CD1c-positive myeloid dendritic cell (primary cell): ENCODE measurements around the gene MAP4K4.

Experiments used
- DNase-seq: peaks from one replicate; pipeline ENCODE4 v3.0.0-alpha.2; 2016; ENCODE audit errors: extremely low spot score

Gene MAP4K4

DNA sequence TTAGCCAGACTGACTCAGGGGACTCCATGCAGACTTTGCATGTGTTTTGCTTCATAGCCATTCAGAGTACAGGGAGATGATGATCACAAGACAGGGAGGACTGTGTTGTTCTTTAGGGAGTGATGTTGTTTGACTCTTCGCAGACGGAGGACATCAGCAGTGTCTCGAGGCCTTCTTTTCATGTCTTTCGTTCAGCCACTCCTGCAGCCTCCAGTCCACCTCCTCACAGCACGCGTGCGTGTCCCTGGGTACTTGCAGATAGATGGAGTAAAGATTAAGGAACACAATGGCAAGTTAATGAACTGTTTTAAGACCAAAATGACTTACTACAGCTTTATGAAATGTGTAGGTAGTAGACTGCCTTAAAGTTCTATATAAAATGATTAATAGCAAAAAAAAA, 114.7 kb downstream of the MAP4K4 start:
- no peak for DNase-seq

DNA sequence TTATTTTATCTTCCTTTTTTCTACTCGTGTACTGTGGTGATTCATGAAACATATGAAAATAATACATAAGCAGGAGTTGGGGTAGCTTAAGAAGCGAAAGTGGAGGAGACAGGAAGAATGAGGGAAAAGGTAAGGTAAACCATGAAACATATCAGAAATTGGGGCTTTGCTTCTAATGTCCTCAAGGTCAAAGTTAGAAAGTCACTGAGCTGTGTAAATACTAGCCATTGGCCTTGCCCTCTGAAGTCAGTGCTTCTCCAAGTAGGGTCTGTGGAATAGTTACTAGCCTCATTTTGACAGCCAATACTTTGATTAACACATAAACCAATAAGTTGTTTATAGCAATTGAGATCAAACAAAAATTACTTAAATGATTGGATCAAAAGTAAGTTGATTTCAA, 117.2 kb downstream of the MAP4K4 start:
- DNase-seq: no peak

DNA sequence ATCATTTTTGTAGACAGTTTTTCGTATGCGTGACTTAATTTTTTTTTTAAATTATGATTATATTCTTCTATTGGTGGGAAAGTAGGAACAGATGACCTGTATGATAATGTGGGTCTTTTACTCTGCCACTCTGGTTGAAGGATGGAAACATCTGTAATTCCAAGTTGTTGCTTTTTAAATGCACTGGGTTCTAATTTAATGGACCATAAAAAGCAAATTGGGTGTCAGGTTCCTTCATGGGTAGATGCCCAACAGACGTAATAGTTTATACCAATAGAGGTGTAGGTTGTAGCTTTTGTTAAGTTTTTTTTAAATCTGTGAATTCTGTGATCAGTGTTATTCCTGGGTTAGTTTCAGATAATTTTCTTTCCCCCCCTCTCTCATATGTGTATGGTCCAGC, 117.6 kb downstream of the MAP4K4 start:
- DNase-seq: no peak

DNA sequence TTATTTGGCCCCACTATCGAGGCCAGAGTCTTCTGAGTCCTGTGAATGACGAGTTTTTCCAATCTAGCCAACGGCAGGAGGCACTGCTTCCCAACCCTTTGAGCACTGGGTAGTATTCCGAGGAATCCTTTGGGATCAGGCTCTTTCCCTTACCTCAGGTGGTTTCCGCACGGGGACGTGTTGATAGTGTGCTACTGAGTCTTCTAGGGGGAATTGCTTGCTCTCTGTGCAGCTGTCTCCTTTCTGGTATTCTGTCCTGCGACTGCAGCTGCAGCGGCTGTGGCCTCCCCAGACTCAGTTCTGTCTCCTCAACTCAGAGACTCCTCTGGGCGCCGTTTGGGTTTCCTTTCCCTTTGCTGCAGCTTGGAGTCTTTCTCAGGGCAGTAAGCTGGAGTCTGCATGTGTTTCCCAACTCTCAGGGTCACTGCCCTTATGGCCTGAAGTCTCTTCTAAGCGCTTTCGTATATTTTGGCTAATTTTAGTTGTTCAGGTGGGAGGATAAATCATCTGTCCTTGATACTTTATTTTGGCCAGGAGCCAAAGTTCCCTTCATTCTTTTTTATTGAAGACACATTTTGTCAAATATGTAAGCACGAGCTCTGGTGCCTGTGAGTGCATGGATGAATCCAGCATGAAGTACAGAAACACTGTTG, 118.4 kb downstream of the MAP4K4 start:
- no peak for DNase-seq

DNA sequence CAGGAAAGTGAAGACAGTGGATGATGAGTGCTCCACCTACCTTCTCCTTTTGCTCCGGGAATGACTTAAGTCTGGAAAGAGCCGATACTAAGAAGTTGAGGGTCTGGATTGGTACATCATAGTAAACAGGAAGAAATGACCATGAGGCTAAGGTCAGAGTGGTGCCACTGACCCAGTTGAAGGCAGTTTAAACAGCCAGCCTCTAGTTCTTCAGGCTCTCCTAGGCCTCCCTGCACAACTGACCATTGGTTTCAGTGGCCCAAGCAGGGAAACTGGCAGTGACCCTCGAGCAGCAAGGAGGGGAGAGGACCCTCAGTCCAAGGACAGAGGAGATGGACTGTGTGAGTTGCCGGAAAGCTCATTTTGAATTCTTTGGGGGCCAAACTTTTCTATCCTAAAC, 119.1 kb downstream of the MAP4K4 start:
- no peak for DNase-seq

DNA sequence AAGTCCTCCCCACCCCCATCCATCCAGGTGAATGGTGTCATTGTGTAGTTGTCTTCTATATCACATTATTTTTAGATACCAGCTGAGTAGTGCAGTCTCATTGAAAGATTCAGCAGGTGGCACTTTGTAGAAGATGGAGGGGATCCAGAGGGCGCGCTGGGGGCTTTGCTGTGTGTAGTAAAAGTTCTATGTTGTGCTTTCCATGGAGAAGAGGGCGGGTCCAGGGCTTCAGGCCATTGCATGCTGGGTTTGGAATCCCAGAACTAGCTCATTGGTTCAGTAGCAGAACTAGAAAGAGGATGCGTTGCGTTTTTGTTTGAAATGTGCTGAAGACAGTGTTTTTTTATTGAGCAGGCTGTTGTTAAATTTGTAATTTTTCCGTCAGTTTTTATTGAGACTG, 120.0 kb downstream of the MAP4K4 start:
- no peak for DNase-seq

DNA sequence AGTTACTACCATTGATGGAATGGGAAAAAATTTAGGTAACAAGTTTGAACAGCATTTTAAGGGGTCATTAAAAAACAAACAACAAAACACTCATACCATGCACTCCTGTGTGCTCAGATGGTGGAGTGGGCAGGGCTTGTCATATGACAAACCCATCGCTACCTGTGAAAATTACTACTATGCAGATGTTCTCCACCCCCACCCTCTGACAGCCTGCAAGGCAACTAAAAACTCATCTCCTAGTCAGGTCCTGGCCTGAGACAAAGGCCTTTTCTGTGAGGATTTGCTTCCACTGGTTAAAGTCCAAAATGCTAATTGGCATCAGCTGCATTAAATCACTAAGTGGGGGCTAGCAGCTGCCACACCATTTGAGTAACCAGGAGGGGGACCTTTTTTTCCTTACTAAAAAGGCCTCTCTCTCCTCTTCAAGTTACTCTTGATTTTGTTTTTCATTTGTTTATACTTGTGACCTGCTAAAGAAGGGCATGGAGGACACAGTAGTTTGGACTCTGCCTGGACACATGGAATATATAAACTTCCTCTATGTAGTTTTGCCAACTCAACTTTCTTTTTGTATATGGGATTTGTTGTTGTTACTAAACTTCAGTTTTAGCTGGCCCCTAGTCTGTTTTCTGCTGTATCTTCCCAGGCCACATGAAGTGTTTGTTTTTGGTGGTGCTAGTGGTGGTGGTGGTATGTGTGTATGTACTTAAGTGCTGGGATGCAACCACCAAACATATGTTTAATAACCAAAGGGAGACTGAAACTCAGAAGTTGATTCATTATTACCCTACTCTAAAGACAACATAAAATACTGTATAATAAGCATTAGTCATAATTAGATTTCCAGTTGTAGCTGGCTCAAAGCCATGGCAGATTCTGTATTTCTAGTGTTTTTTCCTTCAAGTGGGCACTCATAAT, 121.3 kb downstream of the MAP4K4 start:
- no peak for DNase-seq

DNA sequence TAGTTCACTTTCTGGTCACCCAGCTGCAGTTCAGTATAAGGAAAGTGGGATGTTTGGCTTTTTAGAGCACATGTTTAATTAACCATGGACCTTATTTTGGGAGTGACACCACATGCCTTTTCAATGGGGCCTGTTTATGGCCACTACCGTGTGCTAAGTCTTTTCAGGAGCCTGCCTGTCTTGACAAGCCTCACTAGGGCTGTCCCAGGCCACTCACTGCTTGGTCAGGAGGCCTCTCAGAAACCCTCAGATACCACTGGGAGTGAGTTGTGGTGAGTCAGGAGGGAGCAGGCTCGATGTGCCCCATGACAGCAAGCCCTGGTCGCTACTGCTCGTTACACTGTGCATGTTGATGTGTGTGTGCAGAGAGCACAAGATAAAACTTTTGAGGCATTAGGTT, 123.0 kb downstream of the MAP4K4 start:
- DNase-seq: no peak

DNA sequence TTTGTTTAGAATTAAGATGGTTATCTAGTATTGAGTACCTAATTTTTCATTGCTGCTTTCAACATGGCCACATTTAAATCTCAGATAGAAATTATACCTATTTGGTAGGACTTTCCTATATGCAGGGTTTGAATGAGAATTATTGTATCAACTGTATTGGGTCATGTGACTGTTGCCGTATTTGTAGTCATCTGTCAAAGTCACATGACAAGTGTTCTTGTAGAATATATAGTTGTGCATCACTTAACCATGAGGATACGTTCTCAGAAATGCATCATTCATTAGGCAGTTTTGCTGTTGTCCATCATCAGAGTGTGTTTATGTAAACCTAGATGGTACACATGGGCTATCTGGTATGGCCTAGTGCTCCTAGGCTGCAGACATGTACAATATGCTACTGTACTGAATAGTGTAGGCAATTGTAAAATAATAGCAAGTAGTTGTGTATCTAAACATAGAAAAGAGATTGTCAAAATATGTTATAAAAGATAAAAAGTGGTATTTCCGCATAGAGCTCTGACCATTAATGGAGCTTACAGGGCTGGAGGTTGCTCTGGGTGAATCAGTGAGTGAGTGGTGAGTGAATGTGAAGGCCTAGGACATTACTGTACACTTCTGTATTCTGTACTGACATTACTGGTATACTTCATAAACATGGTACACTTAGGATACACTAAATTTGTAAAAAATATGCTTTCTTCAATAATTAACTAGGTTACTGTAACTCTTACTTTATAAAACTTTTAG, 123.7 kb downstream of the MAP4K4 start:
- DNase-seq: no peak

DNA sequence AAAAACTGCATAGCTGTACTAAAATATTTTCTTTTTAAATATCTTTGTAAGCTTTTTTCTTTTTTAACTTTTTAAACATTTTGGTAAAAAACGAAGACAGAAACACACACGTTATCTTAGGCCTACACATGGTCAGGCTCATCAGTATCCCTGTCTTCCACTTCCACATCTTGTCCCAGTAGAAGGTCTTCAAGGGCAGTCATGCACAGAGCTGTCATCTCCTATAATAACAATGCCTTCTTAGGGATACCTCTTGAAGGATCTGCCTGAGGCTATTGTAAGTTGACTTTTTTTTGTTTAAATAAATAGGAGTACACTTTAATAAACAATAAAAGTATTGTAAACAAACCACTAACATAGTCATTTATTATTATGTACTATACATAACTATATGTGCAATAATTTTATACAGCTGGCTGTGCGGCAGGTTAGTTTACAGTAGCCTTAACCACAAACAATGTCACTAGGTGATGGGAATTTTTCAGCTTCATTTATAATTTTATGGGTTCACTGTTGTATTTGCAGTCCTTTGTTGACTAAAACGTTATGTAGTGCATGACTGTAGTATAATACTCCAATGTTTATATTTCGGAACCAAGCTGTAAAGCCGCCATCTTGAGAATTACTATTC, 124.4 kb downstream of the MAP4K4 start:
- DNase-seq: no peak

DNA sequence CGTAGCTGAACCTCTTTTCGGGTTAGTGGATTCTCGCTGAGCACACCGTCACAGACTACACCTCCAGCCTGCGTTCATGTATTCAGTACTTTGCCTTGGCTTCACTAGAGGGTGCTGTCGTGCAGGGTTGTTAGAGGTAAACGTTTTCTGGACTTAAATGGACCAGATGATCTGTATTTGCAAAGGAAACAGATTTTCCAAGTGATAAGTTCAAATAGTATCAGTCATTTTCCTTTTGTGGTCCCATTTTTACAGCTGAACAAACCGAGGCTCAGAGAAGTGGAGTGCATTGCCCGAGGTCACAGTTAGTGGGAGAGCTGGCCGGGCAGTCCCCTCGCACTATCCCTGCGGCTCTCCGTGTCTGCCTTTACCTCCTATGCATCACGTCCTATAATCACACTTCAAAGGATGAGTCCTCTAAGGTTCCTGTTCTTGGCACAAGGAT, 125.9 kb downstream of the MAP4K4 start:
- peak; percentile 63 for DNase-seq

DNA sequence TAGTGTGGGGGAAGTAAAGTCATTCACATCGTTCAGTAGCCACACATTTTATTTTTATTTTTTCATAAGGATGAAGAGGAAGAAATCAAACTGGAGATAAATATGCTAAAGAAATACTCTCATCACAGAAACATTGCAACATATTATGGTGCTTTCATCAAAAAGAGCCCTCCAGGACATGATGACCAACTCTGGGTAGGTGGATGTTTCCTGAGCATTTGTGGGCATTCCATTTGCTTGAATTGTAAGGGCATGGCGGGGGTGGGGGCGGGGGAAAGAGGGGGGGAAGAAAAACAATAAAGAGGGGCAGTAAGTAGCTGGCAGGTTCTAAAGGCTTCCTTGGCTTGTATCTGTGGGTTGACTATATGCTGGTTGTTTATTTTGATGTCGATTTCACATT, 126.4 kb downstream of the MAP4K4 start:
- no peak for DNase-seq

DNA sequence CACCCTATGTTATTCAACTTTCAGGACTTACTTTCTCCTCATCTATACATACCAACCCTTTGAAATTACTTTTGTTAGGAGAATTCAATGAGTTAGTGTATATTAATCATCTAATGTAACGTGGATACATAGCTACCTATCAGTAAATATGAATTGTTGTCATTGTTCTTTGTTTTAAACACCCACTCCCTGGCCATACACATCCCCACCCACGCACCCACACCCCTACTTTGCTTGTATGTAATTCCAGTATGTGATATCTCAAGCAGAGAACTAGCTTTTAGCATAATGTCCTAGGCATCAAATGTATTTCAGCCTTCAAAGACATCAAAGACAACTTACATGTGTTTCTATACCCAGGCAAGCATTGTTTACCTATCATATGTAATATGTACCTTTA, 129.2 kb downstream of the MAP4K4 start:
- no peak for DNase-seq

DNA sequence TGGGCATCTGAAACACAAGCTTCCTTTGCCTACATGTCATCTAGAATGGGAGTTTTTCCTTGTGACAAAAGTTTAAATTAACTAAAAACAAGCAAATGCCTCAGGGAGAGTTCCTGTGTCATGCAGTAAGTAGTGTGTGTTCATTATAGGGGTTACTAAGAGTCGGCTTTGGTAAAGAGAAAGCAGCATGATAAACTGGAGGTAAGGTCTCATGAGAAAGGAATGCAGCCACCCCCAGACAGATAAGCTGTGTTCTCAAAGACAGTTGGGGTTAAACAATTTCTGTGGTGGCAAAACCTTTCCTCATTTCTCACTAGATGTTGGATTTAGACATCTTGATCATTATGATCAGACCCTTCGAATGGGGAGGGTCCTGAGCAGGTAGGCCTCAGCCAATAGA, 129.7 kb downstream of the MAP4K4 start:
- no peak for DNase-seq

DNA sequence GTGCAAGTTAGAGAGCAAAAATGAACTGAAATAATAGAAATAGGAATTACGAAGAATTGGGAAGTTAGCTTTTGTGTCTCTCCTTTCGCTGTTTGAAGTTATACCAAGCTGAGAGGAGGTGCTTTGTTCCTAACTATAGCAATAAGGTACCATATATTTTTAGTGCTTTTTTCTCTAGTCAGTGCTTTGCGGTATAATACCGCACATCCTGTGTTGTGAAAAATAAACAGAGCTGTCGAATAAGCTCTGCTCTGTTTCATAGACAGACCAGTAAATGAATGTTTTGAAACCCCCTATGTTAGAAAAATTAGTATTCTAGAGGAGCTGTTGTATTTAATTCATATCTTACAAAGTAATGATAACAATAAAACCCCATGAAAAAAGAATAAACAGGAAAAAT, 130.8 kb downstream of the MAP4K4 start:
- peak; percentile 14 for DNase-seq

DNA sequence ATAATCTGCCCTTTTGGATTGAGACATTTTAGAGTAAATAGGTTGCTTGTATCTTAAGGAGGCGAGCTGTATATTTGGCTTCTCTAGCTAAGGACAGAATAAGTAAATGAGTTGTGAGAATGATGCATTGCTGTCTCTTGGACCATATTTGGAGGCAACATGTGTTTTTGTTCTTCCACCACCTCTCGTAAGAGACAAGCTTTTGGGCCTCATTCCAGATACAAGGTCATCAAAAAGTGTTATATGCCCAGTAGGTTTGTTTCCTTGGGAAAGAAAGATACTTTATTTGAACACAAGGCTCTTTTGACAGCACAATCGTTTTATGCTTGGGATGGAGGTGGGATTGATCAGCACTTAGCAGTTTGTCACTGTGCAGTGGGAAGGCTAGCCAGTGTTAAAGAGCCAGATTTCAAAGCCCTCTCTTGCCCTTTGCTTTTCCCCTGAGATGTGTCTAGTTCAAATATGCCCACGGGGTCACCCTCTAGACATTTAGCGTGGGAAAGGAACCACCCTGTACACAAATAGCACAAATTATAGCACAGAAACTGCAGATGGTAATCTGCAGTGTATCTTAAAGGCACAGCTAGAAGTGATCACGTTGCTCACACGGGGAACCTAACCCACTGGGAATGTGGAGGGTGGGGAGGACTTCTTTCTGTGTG, 131.3 kb downstream of the MAP4K4 start:
- no peak for DNase-seq

DNA sequence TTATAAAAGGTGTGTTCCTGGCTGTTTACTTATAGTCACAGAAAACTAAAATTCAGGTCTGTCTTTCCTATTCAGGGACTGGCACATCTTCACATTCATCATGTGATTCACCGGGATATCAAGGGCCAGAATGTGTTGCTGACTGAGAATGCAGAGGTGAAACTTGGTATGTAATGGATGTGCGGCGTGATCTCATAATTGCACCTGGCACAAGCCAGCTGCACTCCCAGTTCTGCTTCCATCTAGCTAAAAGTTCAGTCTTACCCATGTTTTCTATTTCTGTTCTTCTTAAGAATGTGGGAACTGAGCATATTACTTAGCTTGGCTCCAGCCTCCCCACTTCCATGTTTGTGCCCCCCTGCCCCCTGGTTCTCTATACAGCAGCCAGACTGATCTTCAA, 131.9 kb downstream of the MAP4K4 start:
- no peak for DNase-seq

DNA sequence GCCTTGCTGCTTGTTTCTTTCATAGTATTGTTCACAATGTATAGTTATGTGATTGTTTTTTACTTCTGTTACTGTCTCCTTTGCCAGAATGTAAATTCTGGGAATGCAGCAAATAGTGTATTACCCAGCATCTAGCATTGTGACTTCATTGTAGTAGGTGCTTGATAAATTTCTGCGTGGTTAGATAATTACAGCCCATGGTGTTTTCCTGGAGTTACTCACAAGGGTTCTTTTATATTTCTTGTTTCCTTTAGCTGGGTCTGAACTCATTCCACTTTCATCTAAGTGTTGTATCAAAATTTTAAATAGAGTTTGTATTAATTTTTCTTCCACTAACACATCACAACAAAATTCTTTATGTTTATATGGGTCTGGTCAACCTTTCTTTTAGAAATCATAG, 132.6 kb downstream of the MAP4K4 start:
- no peak for DNase-seq

DNA sequence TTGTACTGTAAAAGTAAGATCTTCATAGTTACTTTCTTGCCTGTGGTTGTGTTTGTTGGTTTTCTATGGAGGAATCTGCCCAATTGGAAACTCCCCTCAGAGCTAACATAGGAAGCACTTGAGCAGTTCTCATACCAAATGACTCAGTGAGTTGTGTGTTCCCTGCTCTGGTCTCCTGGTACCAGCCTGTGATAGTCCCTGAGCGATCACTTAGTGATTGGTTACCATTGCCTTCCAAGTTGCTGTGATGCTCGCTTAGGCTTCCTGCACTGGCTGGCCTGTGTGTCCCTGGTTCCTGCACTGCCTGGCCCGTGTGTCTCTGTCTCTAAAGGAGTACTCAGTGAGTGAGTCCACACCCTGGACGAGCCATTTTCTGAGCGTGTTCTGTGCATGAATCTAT, 133.0 kb downstream of the MAP4K4 start:
- no peak for DNase-seq

DNA sequence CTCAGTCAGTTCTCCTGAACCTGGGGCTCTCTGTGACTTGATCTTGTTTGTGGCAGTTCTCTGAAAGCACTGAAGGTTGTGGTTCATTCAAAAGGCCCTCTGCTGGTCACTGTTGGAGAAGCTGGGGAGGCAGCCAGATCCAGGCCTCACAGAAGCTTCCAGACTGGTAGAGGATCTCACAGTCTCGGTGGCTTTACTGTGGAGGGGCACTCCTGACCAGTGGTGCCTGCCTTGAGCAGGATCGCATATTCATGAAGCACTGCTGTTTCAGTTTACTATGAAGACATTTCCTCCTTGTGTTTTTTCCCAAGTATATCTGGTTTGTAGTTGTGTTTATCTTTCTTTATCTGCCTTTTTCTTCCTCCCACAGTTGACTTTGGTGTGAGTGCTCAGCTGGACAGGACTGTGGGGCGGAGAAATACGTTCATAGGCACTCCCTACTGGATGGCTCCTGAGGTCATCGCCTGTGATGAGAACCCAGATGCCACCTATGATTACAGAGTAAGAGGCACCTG, 133.9 kb downstream of the MAP4K4 start:
- DNase-seq: peak; percentile 64

DNA sequence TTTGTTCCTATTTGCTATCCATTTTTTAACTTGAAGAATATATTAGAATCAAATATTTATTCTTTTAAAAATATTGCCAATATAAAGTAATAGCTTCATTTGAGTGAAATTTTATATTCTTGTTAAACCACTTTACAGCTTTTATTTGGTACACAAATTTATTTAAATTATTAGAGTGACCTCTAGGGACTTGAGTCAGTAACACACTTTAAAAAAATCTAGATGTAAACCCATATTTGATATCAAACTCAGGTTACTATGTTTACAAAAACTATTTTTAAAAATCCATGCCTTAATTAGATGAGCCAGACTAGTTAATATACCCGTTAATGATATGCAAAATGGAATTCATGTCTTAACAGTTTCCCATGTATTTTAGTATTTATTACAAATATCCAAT, 134.6 kb downstream of the MAP4K4 start:
- DNase-seq: no peak
